B cell (primary cell): ENCODE results near the gene RNF135. TPM values are rescaled to one million over a fixed set of nuclear protein-coding genes. Genes with fewer than 3 reads are reported as not detected.

Experiments used
- ATAC-seq: fragments of 200-7000 bp; cut with Tn5 transposase; one replicate; pipeline ENCODE4 v1.10.0; 2021; ENCODE audit warnings: low read depth, mild to moderate bottlenecking, moderate number of reproducible peaks, moderate library complexity
- CTCF ChIA-PET: fragments of 350-600 bp; sonication (Branson Sonifier 250); formaldehyde crosslinking; loops from one replicate; lab custom pipeline; 2021; ENCODE audit warnings: antibody characterized with exemption, inconsistent platforms; lab: Charles Lee
- POLR2A ChIA-PET: fragments of 350-600 bp; sonication (Branson Sonifier 250); formaldehyde crosslinking; loops from one replicate; lab custom pipeline; 2021; ENCODE audit warnings: antibody characterized with exemption; lab: Charles Lee
- DNase-seq: peaks from one replicate; pipeline ENCODE4 v3.0.0; 2013
- H2AFZ ChIP-seq: 2 replicates; pipeline ENCODE4 v1.6.1; 2012; ENCODE audit warnings: mild to moderate bottlenecking, low read depth, low read length; ENCODE audit not compliant: insufficient read depth, poor library complexity, severe bottlenecking
- H3K27ac ChIP-seq, 2 donors: 1 replicate in 1 of 2; 2 replicates in 1 of 2; pipeline ENCODE4 v1.5.1; 2012 to 2013; ENCODE audit warnings: low read length in 2 of 2, mild to moderate bottlenecking in 2 of 2, moderate library complexity in 1 of 2
- H3K27me3 ChIP-seq, 4 experiments: fragments of 200-600 bp in 1 of 4; sonication (generic) in 1 of 4; replicated peaks in 1 of 4; 1 replicate in 2 of 4; 2 replicates in 2 of 4; pipeline versions ENCODE4 v1.6.1 to v1.7.0; 2013 to 2016; ENCODE audit warnings: low read length in 3 of 4, mild to moderate bottlenecking in 2 of 4, mixed read lengths in 1 of 4, moderate library complexity in 1 of 4; ENCODE audit not compliant: insufficient read depth in 4 of 4, control insufficient read depth in 3 of 4; ENCODE audit errors: control extremely low read depth in 1 of 4
- H3K36me3 ChIP-seq, 2 experiments: replicated peaks in 1 of 2; 1 replicate in 1 of 2; 2 replicates in 1 of 2; pipeline versions ENCODE4 v1.6.1 to v1.7.1; 2013; ENCODE audit warnings: low read length in 1 of 2; ENCODE audit not compliant: insufficient read depth in 2 of 2, control insufficient read depth in 1 of 2; ENCODE audit errors: control extremely low read depth in 1 of 2, extremely low read depth in 1 of 2
- H3K4me1 ChIP-seq, 2 donors: fragments of 200-600 bp in 1 of 2; sonication (generic) in 1 of 2; 1 replicate in 1 of 2; 2 replicates in 1 of 2; pipeline versions ENCODE4 v1.5.1 to v1.6.1; 2013 to 2017; ENCODE audit warnings: low read length in 2 of 2; ENCODE audit not compliant: control insufficient read depth in 2 of 2, insufficient read depth in 2 of 2
- H3K4me2 ChIP-seq: replicated peaks from 2 replicates; pipeline ENCODE3; 2012; ENCODE audit warnings: mild to moderate bottlenecking, low read depth, low read length; ENCODE audit not compliant: poor library complexity, severe bottlenecking
- H3K4me3 ChIP-seq, 5 experiments: fragments of 200-600 bp in 1 of 5; sonication (generic) in 1 of 5; 1 replicate in 3 of 5; 2 replicates in 2 of 5; pipeline versions ENCODE4 v1.5.1 to v1.7.0; 2011 to 2016; ENCODE audit warnings: low read length in 4 of 5, mild to moderate bottlenecking in 4 of 5, low read depth in 2 of 5, control low read depth in 1 of 5, moderate library complexity in 1 of 5; ENCODE audit not compliant: insufficient read depth in 1 of 5; ENCODE audit errors: control extremely low read depth in 1 of 5, extremely low read depth in 1 of 5
- H3K79me2 ChIP-seq: fragments of 200-600 bp; sonication (generic); one replicate; pipeline ENCODE4 v1.6.0; 2016; ENCODE audit warnings: low read length; ENCODE audit not compliant: control insufficient read depth, insufficient read depth
- H3K9ac ChIP-seq: fragments of 200-600 bp; sonication (generic); 2 replicates; pipeline ENCODE4 v1.6.1; 2017; ENCODE audit warnings: mild to moderate bottlenecking, low read length, moderate library complexity
- H3K9me3 ChIP-seq, 3 donors: one replicate each; pipeline versions ENCODE4 v1.6.1 to v1.7.1; 2013; ENCODE audit warnings: low read length in 2 of 3; ENCODE audit not compliant: control insufficient read depth in 2 of 3, insufficient read depth in 1 of 3; ENCODE audit errors: control extremely low read depth in 1 of 3
- H4K20me1 ChIP-seq: 2 replicates; pipeline ENCODE4 v1.6.0; 2012; ENCODE audit warnings: mild to moderate bottlenecking, low read length; ENCODE audit not compliant: insufficient read depth, control insufficient read depth, poor library complexity, severe bottlenecking
- H3K27ac Mint-ChIP-seq: one replicate; pipeline ENCODE4 v1.8.0; 2021; ENCODE audit warnings: mixed read lengths
- H3K27me3 Mint-ChIP-seq: one replicate; pipeline ENCODE4 v1.8.0; 2021; ENCODE audit warnings: mixed read lengths
- H3K4me1 Mint-ChIP-seq: one replicate; pipeline ENCODE4 v1.8.0; 2021; ENCODE audit warnings: mixed read lengths
- H3K4me3 Mint-ChIP-seq: one replicate; pipeline ENCODE4 v1.8.0; 2021; ENCODE audit warnings: mixed read lengths
- H3K9me3 Mint-ChIP-seq: one replicate; pipeline ENCODE4 v1.8.0; 2022; ENCODE audit warnings: mixed read lengths; ENCODE audit not compliant: insufficient read depth
- CTCF ChIP-seq: fragments of 200-600 bp; IDR thresholded peaks from one replicate; pipeline ENCODE4 v1.8.0; 2022; ENCODE audit warnings: antibody characterized with exemption, mild to moderate bottlenecking
- EZH2 ChIP-seq: IDR thresholded peaks from 2 replicates; pipeline ENCODE4 v1.6.1; 2012; ENCODE audit warnings: borderline replicate concordance, low read depth, mild to moderate bottlenecking, moderate library complexity, low read length; ENCODE audit not compliant: insufficient read depth, poor library complexity, severe bottlenecking
- WGBS: methylation state at CpG from one replicate; pipeline ENCODE4 v1.1.5; 2013; ENCODE audit warnings: missing lambda C conversion rate; ENCODE audit not compliant: insufficient coverage; 5-methylcytosine and 5-hydroxymethylcytosine counted together
- intact Hi-C: fragments of 100-400 bp; cut with micrococcal nuclease; formaldehyde crosslinking; loops from one replicate; pipeline ENCODE4 v1.10.0; 2022
- polyA plus RNA-seq: library from polyadenylated mRNA; depleted of rRNA; stranded (reverse); fragments of >200 nt; gene quantifications from 2 replicates; pipeline ENCODE4 v1.2.3, GENCODE V29; 2012
- total RNA-seq, 2 donors: library from RNA; stranded (reverse); fragments of 120-200 nt in 1 of 2; gene quantifications; 1 replicate in 1 of 2; 2 replicates in 1 of 2; pipeline versions ENCODE4 v1.2.3 to v1.2.4, GENCODE V29; 2013 to 2022

The RNF135 gene
- total and polyA plus RNA-seq, 2 donors (not counting 1 experiment from before 2014, with no cell fraction given) = 23.4 to 24.2 TPM

GRCh38 chr17:31002047-31002446 lies 31.2 kb downstream of the RNF135 start:
- Histone ChIP-seq H3K4me1 (no peaks in the 10 kb centered on the region), H2AFZ (no peak overlapping the region), H3K27ac (no peak overlapping the region), H3K9me3 (no peaks in the 10 kb centered on the region), H3K79me2 (no peaks in the 10 kb centered on the region), H3K27me3 (no peaks in the 10 kb centered on the region), H3K4me2 (no peak overlapping the region), H3K36me3 (peaks cover 15 to 43% of the 10 kb centered on the region in 2 experiments), H3K4me3 (no peak overlapping the region), H4K20me1 (no peaks in the 10 kb centered on the region), H3K9ac (no peak overlapping the region)
- TF ChIP-seq EZH2 (no peak), CTCF (no peak)
- Mint-ChIP-seq H3K9me3 (no peaks in the 10 kb centered on the region), H3K27me3 (no peaks in the 10 kb centered on the region), H3K4me3 (no peak overlapping the region), H3K4me1 (peaks cover 5% of the 10 kb centered on the region), H3K27ac (no peak overlapping the region)
- CTCF ChIA-PET = no interaction called here
- WGBS = 94% methylated on average over 6 of the region's 7 CpGs
- ATAC-seq (no peak), DNase-seq (no peak)
- POLR2A ChIA-PET = no interaction called here
- intact Hi-C loops = no loop called here

GRCh38 chr17:31003225-31003866 lies 32.5 kb downstream of the RNF135 start:
- TF ChIP-seq CTCF (no peak), EZH2 (no peak)
- CTCF ChIA-PET = interaction anchor here (1.7 kb wide), 1 partner anchor 9 kb away, joined by 4 read pairs; no protein-coding TSS in a partner anchor
- Mint-ChIP-seq H3K27me3 (no peaks in the 10 kb centered on the region), H3K4me3 (no peak overlapping the region), H3K4me1 (peaks cover 14% of the 10 kb centered on the region), H3K9me3 (no peaks in the 10 kb centered on the region), H3K27ac (no peak overlapping the region)
- intact Hi-C loops = no loop called here
- ATAC-seq (no peak), DNase-seq (no peak)
- POLR2A ChIA-PET = no interaction called here
- Histone ChIP-seq H3K4me1 (peaks cover 3 to 6% of the 10 kb centered on the region in 2 donors), H3K9me3 (no peaks in the 10 kb centered on the region), H3K4me2 (no peak overlapping the region), H3K36me3 (peaks cover 15 to 34% of the 10 kb centered on the region in 2 experiments), H3K79me2 (no peaks in the 10 kb centered on the region), H3K9ac (no peak overlapping the region), H4K20me1 (no peaks in the 10 kb centered on the region), H3K4me3 (no peak overlapping the region), H3K27me3 (no peaks in the 10 kb centered on the region), H3K27ac (no peak overlapping the region), H2AFZ (no peak overlapping the region)
- WGBS = no CpG with 5 or more reads among the region's 5 CpGs
